ENCODE results near the gene ORAI3.

ORAI3 gene

GRCh38 chr16:30947859-30948666 lies 805 bp upstream of the ORAI3 start:
- DNase-seq (ENCODE audit: low spot score): peak; percentile 95

DNA sequence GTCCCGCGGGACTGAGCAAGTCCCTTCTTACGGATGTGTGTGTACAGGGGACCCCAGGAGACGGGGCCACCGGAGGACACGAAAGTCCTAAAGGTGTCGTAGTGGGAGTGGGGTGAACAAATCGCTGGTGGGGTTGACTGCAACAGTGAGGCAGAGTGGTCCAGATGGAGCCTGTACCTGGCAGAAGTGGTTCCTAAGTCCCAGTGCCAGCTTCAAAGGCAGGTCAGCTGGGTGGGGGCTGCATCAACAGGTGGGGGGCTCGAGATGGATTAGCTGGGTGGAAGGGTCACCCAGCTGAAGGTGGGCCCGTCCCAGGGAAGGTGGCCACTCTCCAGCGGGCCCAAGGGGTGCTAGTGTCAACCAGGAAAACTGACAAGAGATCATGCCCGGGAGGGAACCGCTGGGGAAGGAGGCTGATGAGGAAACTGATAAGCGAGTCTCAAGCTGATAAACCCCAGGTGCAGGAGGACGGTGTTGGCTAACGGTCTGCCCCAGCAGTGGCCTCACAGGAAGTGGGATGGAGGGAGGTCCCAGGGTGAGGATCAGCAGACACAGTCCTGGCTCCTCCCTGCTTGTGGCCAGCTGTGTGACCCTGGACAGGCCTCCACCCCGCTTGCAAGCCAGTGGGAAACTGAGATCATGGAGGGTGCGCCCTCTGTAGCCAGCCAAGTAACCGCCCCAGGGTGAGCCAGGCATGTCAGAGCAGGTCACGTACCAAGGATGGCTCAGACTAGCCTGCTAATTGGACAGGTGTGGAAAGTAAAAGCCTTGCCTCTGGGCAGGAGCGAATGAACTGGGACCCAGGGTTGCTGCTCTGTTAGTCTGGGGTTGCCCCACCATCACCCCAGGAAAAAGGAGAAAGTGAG lies 1.0 kb downstream of the ORAI3 start:
- DNase-seq (ENCODE audit: low spot score): no peak

DNA sequence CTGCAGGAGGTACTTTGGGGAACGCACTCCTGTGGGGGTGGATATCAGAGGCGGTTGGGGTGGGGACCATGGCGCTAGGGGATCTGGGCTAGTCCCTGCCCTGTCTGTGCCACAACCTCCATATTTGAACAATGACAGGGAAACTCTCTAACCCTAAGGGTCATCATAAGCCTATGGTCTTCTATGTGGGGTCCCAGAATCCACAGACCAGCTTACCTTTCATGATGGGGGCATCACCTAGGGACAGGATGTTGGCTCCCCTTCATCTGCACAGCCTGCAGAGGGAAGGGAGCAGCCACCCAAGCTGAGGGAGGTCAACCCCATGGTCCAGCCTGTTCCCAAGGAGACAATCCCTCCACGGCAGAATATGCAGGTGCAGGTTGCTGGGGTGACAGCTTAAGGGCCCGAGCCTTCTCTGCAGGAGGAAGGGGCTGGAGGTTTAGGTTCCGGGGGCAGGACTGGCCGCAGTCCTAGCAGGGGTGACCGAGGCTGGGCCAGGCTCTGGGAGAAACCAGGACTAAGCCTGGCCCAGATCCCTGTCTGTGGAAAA lies 1.7 kb downstream of the ORAI3 start:
- DNase-seq (ENCODE audit: low spot score): no peak

DNA sequence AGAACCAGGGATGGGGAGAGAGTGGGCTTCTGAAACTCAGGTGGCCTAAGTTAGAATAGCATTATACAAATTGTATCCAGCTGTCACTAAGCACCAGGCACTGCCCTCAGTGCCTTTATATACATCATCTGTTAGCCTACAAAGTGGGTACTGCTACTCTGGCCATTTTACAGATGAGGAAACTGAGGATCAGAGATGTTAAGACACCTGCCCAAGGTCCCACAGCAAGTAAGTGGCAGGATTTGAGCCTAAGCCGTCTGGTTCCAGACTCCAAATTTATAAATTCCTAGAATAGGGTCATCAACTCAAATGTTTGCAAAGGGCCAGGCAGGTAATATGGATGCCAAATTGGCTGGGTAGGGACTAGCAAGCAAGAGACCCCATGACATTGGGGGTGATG lies 2.3 kb downstream of the ORAI3 start:
- no peak for DNase-seq (ENCODE audit: low spot score)

GRCh38 chr16:30951750-30952149 lies 2.9 kb downstream of the ORAI3 start:
- DNase-seq (ENCODE audit: low spot score): no peak

DNA sequence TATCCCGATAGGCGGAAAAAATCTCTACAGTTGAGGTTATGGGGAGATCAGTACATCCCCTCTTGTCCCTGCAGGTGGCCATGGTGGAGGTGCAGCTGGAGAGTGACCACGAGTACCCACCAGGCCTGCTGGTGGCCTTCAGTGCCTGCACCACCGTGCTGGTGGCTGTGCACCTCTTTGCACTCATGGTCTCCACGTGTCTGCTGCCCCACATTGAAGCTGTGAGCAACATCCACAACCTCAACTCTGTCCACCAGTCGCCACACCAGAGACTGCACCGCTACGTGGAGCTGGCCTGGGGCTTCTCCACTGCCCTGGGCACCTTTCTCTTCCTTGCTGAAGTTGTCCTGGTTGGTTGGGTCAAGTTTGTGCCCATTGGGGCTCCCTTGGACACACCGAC lies 4.2 kb downstream of the ORAI3 start:
- DNase-seq (ENCODE audit: low spot score): no peak

DNA sequence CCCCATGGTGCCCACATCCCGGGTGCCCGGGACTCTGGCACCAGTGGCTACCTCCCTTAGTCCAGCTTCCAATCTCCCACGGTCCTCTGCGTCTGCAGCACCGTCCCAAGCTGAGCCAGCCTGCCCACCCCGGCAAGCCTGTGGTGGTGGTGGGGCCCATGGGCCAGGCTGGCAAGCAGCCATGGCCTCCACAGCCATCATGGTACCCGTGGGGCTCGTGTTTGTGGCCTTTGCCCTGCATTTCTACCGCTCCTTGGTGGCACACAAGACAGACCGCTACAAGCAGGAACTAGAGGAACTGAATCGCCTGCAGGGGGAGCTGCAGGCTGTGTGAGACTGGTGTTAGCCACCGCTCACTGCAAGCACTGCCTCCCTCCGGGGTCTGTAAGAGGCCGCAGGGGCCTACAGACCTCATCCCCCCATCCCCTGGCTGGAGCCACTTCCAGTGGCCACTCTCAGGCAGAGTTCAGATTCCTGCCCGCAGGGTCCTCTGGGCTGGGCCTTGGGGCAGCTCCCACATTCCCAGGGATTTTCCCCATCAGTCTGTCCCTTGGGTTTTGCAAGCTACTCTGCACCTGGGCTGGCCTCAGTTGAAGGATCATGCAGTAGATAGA lies 4.8 kb downstream of the ORAI3 start:
- peak; percentile 82 for DNase-seq (ENCODE audit: low spot score)

GRCh38 chr16:30954993-30955392 lies 6.1 kb downstream of the ORAI3 start:
- no peak for DNase-seq (ENCODE audit: low spot score)

DNA sequence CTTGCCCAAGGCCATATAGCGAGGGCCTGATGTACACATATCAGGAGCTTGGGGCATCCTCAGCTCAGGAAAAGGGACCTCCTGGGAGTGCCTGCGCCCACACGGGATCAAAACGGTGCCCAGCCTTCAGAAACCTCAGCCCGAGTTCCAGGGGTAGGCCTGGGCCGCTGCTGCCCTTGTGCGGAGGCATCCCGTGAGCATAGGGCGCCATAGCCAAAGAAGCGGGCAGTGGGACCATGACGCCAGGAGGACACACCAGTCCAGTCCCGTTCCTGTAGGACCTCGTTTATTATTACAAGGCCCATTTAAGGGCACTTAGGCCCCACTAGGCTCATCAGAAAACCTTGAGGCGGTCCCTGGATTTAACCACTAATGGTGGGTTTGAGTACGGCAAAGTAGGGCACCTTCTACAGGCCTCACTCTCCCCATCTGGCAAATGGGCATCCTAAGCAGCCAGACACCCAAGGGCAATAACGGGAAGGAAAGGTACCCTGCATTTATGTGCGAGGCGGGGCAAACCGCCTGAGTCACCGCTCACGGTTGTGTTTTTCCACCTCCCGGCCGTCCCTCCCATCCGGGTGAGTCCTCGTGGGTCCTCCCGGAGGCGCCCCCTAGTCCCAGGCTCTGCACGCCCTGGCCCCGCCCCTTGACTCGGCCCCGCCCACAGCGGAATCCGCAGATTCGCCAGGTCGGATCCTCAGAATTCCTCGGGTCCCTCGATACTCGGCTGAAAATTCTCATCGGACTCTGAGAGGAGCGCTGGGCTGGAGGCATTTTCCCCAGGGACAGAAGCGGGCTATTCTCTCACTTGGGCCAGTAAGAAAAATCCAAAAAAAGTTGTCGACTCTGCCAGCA lies 8.0 kb downstream of the ORAI3 start:
- peak; percentile 60 for DNase-seq (ENCODE audit: low spot score)

GRCh38 chr16:30957456-30958174 lies 8.7 kb downstream of the ORAI3 start, which contains the start of gene SETD1A:
Gene SETD1A, plus strand, starts transcription at chr16:30957754. Its CDS starts 978 bp downstream, at chr16:30958732.
- DNase-seq (ENCODE audit: low spot score): peak; percentile 88

- no peak for DNase-seq (ENCODE audit: low spot score)
Measured at GRCh38 chr16:30958175-30959079, 9.6 kb downstream of the ORAI3 start.

GRCh38 chr16:30961384-30961783 lies 12.5 kb downstream of the ORAI3 start:
- DNase-seq (ENCODE audit: low spot score): no peak

- DNase-seq (ENCODE audit: low spot score): no peak
Measured at GRCh38 chr16:30963925-30964511, 15.2 kb downstream of the ORAI3 start.

- DNase-seq (ENCODE audit: low spot score): no peak
Measured at GRCh38 chr16:30964574-30965226, 15.8 kb downstream of the ORAI3 start.

DNA sequence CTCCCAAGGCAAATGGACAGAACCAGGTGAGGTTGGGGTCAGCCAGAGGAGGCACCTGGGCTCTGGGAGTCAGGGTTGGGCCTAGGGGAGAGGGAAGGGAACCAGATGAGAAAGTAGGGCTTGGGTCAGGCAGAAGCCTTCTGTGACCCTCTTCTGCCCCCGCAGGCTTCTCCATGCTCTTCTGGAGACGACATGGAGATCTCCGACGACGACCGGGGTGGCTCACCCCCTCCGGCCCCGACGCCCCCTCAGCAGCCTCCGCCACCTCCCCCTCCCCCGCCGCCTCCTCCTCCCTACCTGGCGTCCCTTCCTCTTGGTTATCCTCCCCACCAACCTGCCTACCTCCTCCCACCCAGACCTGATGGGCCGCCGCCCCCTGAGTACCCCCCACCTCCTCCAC lies 16.6 kb downstream of the ORAI3 start:
- no peak for DNase-seq (ENCODE audit: low spot score)

- DNase-seq (ENCODE audit: low spot score): no peak
Measured at GRCh38 chr16:30966033-30966619, 17.3 kb downstream of the ORAI3 start.

DNA sequence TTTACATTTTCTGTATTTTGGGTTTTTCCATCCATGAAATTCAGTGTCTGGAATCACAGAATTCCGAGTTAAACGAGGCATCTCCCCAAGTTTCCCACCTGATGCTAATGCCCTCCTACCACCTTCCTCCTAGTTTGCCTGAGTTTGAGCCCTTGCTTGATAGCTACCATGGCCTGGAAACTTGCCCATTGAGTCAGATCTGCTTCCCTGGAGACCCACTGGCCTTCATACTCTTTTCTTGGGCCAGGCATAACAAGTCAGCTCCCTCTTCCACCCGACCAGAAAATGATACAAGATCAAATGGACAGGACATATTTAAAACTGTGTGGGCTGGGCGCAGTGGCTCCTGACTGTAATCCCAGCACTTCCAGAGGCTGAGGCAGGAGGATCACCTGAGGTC lies 18.9 kb downstream of the ORAI3 start:
- DNase-seq (ENCODE audit: low spot score): no peak

DNA sequence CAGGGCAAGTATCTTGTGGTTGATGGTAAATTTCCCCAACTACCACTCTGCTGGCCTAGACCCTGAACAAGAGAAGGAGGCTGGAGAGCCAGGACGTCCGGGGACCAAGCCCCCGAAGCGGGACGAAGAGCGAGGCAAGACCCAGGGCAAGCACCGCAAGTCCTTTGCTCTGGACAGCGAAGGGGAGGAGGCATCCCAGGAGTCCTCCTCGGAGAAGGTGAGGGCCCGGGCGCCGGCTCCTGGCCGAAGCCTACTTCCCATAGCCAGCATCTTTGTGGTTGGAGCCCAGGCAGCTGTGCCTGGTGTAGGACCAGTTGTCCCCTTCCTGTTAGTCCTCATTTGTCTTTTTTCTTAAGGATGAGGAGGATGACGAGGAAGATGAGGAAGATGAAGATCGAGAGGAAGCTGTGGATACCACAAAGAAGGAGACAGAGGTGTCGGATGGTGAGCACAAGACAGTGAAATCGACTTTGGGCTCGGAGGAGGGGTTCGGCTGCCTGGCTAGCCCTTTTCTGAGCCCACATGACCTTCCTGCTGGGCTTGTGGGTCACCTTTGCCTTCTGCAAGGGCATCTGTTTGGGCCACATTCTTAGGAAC lies 20.5 kb downstream of the ORAI3 start:
- DNase-seq (ENCODE audit: low spot score): no peak
